Epithelial cell of prostate (primary cell): ENCODE results near the gene SLC25A15.
A peak's percentile ranks its signal among the peaks of the same experiment; 100 is the strongest.
"Not testable (repeated sequence)": the region's sequence is repeated elsewhere in the genome, so short reads cannot be mapped to it uniquely, and the experiment has no call there.

ENCODE experiments used
- DNase-seq: peaks from one replicate; pipeline ENCODE4 v3.0.0-alpha.2; 2011; ENCODE audit warnings: low read depth, low spot score
- H3K27ac ChIP-seq: fragments of 450-650 bp; 2 replicates; pipeline ENCODE4 v1.5.1; 2017; ENCODE audit warnings: mild to moderate bottlenecking

The SLC25A15 gene

DNA sequence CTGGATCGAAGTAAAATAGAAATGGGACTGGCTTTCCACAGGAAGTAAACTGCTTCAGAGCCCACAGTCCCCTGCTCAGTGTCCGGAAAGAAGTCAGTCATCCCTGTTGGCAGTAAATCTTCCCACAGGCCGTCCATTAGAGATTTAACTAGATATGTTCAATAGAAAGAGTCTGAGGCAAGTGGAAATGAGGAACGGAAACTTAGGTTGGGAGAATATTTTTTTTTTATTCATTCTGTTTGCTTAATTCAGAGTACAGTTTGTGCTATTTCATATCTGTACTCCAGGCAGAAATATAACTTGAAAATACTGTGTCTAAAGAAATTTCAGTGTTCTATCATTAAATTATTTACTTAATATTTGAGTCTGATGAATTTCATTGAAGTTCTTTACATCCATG lies 22.7 kb downstream of the SLC25A15 start:
- no peak overlapping the region for H3K27ac ChIP-seq
- DNase-seq, result no peak

DNA sequence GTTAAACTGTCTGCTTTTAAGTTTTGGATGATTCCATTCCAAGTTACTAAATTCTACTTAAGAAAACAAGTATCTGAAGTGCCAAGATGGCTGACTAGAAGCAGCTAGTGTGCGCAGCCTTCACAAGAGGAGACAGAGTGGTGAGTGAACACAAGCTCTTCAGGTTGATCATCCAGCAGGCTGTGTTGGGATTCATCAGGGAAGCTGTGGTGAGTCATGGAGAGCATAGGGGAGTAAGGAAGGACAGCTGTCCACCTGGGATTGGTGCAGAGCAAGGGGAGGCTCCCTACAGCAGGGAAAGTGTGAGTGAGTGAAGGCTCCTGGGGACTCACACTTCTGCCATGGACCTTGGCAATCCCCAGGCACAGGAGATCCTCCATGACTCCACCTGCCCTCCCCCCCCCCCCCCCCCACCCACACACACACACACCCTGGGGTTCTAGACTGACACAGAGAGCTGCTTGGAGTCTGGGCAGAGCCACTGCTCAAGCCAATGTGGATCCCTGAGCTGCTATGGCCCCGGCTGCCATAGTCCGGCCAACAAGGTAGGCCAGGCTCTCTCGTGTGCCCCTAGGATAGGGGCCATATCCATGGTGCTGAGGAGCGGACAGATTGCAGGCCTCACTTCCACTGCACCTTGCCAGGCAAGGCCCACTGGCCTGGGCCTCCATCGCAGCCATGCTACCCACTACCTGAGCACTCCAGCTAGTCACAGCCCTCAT lies 23.5 kb downstream of the SLC25A15 start:
- DNase-seq, result peak; percentile 43

GRCh38 chr13:40813667-40814454 lies 24.4 kb downstream of the SLC25A15 start:
- H3K27ac ChIP-seq, result no peak overlapping the region
- no peak for DNase-seq

More for the DNA sequence above, 23.5 kb downstream of the SLC25A15 start:
- no peak overlapping the region for H3K27ac ChIP-seq

DNA sequence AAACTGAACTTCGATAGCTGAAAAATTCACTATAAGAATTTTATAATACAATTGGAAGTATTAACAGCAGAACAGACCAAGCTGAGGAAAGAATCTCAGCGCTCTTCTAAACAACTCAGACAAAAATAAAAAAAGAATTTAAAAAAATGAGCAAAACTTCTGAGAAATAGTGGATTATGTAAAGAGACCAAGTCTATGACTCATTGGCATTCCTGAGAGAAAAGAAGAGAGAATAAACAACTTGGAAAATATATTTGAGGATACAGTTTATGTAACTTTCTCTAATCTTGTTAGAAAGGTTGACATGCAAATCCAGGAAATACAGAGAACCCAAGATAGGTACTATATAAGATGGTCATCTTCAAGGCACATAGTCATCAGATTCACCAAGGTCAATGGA lies 25.4 kb downstream of the SLC25A15 start:
- H3K27ac ChIP-seq, result no peak overlapping the region
- DNase-seq, result no peak

DNA sequence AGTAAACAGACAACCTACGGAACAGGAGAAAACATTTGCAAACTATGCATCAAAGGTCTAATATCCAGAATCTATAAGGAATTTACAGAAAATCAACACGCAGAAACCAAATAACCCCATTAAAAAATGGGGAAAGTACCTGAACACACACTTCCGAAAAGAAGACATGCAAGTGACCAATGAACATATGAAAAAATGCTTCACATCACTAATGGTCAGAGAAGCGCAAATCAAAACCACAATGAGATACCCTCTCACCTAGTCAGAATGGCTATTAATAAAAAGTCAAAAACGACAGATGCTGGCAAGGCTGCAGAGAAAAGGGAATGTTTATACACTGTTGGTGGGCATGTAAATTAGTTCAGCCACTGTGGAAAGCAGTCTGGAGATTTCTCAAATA lies 29.5 kb downstream of the SLC25A15 start:
- no peak for DNase-seq
- H3K27ac ChIP-seq, result no peak overlapping the region

GRCh38 chr13:40819797-40820315 lies 30.4 kb downstream of the SLC25A15 start:
- DNase-seq, result no peak
- no peak overlapping the region for H3K27ac ChIP-seq

- H3K27ac ChIP-seq, DNase-seq: not testable (repeated sequence)
These were observed 50.3 kb downstream of the SLC25A15 start for GRCh38 chr13:40839725-40840124.

DNA sequence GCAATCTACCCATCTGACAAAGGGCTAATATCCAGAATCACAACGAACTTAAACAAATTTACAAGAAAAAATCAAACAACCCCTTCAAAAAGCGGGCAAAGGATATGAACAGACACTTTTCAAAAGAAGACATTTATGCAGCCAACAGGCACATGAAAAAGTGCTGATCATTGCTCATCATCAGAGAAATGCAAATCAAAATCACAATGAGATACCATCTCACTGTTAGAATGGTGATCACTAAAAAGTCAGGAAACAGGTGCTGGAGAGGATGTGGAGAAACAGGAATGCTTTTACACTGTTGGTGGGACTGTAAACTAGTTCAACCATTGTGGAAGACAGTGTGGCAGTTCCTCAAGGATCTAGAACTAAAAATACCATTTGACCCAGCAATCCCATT lies 51.5 kb downstream of the SLC25A15 start:
- DNase-seq, H3K27ac ChIP-seq: not testable (repeated sequence)
